ENCODE measurements around the gene IRAK1.

- no peak for TF ChIP-seq CTCF (IDR thresholded peaks at IDR 0.05)
- no peak for TF ChIP-seq REST (IDR thresholded peaks at IDR 0.05; ENCODE audit: insufficient read depth in 1 of 2, low read depth in 2 of 2, low read length in 1 of 2)
These were observed 38.5 kb downstream of the IRAK1 start for GRCh38 chrX:153981231-153981630.

All from Panc1 (cell line).